WTC11 (cell line): Measurements from ENCODE around the gene PEAK1. TPM values are rescaled to one million over a fixed set of nuclear protein-coding genes. Genes with fewer than 3 reads are reported as not detected.

ENCODE experiments used
- ATAC-seq: fragments of 200-7000 bp; cut with Tn5 transposase; 2 replicates; pipeline ENCODE4 v1.10.0; 2021; ENCODE audit warnings: mild to moderate bottlenecking, moderate library complexity
- CTCF ChIA-PET: fragments of 300-600 bp; sonication (Branson Sonifier 250); formaldehyde crosslinking; loops from one replicate; lab custom pipeline; 2021; ENCODE audit warnings: antibody characterized with exemption; lab: Charles Lee
- POLR2A ChIA-PET: fragments of 350-600 bp; sonication (Branson Sonifier 250); formaldehyde crosslinking; loops from one replicate; lab custom pipeline; 2021; ENCODE audit warnings: antibody characterized with exemption; lab: Charles Lee
- DNase-seq: peaks from one replicate; pipeline ENCODE4 v3.0.0; 2021; ENCODE audit warnings: low spot score
- H3K27ac Mint-ChIP-seq: 2 replicates; pipeline ENCODE4 v1.8.0; 2021; ENCODE audit warnings: mixed read lengths
- H3K27me3 Mint-ChIP-seq: 2 replicates; pipeline ENCODE4 v1.8.0; 2021; ENCODE audit warnings: low read depth, mild to moderate bottlenecking, moderate library complexity, mixed read lengths
- H3K36me3 Mint-ChIP-seq: 2 replicates; pipeline ENCODE4 v1.8.0; 2021; ENCODE audit warnings: mixed read lengths
- H3K4me1 Mint-ChIP-seq: 2 replicates; pipeline ENCODE4 v1.8.0; 2022; ENCODE audit warnings: mixed read lengths
- H3K4me3 Mint-ChIP-seq: 2 replicates; pipeline ENCODE4 v1.8.0; 2021; ENCODE audit warnings: mild to moderate bottlenecking, moderate library complexity, mixed read lengths
- H3K9me3 Mint-ChIP-seq: 2 replicates; pipeline ENCODE4 v1.8.0; 2021; ENCODE audit warnings: mixed read lengths
- ATF1 ChIP-seq: sonication (generic); formaldehyde crosslinking; IDR thresholded peaks from 2 replicates; pipeline ENCODE4 v1.8.1; 2023; ENCODE audit warnings: mild to moderate bottlenecking, moderate library complexity, missing genetic modification reagents
- OVOL2 ChIP-seq: fragments of 250-450 bp; sonication (Bioruptor Pico); IDR thresholded peaks from 2 replicates; pipeline ENCODE4 v1.9.0; 2021; ENCODE audit warnings: mild to moderate bottlenecking, borderline replicate concordance
- ZNF138 ChIP-seq: sonication (generic); formaldehyde crosslinking; conservative IDR thresholded peaks from 2 replicates; pipeline ENCODE4 v1.8.1; 2022; ENCODE audit warnings: mild to moderate bottlenecking, moderate library complexity, missing genetic modification reagents
- ZNF263 ChIP-seq: sonication (generic); formaldehyde crosslinking; IDR thresholded peaks from 2 replicates; pipeline ENCODE4 v1.8.1; 2022; ENCODE audit warnings: low read depth, mild to moderate bottlenecking, moderate library complexity, missing genetic modification reagents
- ZNF423 ChIP-seq: fragments of 250-450 bp; sonication (Bioruptor Pico); IDR thresholded peaks from 2 replicates; pipeline ENCODE4 v2.1.2; 2022; ENCODE audit warnings: mild to moderate bottlenecking, moderate library complexity
- total RNA-seq: library from RNA; stranded (reverse); gene quantifications from 3 replicates; pipeline ENCODE4 v1.2.3, GENCODE V29; 2021
- TF ChIP-seq, protein P1 (sequence below): fragments of 250-450 bp; sonication (Bioruptor Pico); IDR thresholded peaks from 2 replicates; pipeline ENCODE4 v1.9.0; 2021; ENCODE audit warnings: mild to moderate bottlenecking, borderline replicate concordance
- TF ChIP-seq, protein P2 (sequence below): fragments of 250-450 bp; sonication (Bioruptor Pico); IDR thresholded peaks from 2 replicates; pipeline ENCODE4 v2.1.2; 2022; ENCODE audit warnings: mild to moderate bottlenecking, moderate library complexity
- TF ChIP-seq, protein P3 (sequence below): sonication (generic); formaldehyde crosslinking; IDR thresholded peaks from 2 replicates; pipeline ENCODE4 v1.8.1; 2022; ENCODE audit warnings: low read depth, mild to moderate bottlenecking, moderate library complexity, missing genetic modification reagents, borderline replicate concordance
- TF ChIP-seq, protein P4 (sequence below): fragments of 200-600 bp; IDR thresholded peaks from 2 replicates; pipeline ENCODE4 v1.8.0; 2022; ENCODE audit warnings: antibody characterized with exemption
- TF ChIP-seq, protein P5 (sequence below): sonication (generic); formaldehyde crosslinking; IDR thresholded peaks from 2 replicates; pipeline ENCODE4 v1.8.1; 2023; ENCODE audit warnings: mild to moderate bottlenecking, moderate library complexity, missing genetic modification reagents
- TF ChIP-seq, protein P6 (sequence below): sonication (generic); formaldehyde crosslinking; IDR thresholded peaks from 2 replicates; pipeline ENCODE4 v1.8.1; 2023; ENCODE audit warnings: mild to moderate bottlenecking, missing genetic modification reagents, moderate library complexity
- TF ChIP-seq, protein P7 (sequence below): sonication (generic); formaldehyde crosslinking; IDR thresholded peaks from 2 replicates; pipeline ENCODE4 v1.8.1; 2022; ENCODE audit warnings: mild to moderate bottlenecking, moderate library complexity, missing genetic modification reagents

The PEAK1 gene
- total RNA-seq, 1 experiment from 2014 or later = 49.0 TPM

DNA sequence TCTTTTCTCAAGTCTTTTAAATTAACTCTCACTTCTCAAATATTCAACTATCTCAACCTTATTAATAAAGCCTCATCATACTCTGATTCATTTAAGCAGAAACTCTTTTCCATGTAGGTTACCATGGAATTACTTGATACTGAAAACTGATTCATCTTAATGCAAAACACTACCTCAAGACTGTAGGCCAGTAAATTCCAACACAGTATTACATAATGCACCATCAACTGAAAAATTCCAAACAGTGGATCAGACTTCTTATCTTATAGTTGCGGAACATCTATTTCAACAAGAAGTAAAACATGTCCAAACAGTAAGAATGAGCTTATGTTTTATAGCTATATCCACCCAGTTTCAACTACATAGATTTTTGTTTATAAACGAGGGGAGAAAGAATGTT, 124.5 kb downstream of the PEAK1 start (continued):
- TF ChIP-seq, protein P1, sequence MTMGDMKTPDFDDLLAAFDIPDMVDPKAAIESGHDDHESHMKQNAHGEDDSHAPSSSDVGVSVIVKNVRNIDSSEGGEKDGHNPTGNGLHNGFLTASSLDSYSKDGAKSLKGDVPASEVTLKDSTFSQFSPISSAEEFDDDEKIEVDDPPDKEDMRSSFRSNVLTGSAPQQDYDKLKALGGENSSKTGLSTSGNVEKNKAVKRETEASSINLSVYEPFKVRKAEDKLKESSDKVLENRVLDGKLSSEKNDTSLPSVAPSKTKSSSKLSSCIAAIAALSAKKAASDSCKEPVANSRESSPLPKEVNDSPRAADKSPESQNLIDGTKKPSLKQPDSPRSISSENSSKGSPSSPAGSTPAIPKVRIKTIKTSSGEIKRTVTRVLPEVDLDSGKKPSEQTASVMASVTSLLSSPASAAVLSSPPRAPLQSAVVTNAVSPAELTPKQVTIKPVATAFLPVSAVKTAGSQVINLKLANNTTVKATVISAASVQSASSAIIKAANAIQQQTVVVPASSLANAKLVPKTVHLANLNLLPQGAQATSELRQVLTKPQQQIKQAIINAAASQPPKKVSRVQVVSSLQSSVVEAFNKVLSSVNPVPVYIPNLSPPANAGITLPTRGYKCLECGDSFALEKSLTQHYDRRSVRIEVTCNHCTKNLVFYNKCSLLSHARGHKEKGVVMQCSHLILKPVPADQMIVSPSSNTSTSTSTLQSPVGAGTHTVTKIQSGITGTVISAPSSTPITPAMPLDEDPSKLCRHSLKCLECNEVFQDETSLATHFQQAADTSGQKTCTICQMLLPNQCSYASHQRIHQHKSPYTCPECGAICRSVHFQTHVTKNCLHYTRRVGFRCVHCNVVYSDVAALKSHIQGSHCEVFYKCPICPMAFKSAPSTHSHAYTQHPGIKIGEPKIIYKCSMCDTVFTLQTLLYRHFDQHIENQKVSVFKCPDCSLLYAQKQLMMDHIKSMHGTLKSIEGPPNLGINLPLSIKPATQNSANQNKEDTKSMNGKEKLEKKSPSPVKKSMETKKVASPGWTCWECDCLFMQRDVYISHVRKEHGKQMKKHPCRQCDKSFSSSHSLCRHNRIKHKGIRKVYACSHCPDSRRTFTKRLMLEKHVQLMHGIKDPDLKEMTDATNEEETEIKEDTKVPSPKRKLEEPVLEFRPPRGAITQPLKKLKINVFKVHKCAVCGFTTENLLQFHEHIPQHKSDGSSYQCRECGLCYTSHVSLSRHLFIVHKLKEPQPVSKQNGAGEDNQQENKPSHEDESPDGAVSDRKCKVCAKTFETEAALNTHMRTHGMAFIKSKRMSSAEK (CRISPR knock-in tag) = no peak
- TF ChIP-seq, protein P2, sequence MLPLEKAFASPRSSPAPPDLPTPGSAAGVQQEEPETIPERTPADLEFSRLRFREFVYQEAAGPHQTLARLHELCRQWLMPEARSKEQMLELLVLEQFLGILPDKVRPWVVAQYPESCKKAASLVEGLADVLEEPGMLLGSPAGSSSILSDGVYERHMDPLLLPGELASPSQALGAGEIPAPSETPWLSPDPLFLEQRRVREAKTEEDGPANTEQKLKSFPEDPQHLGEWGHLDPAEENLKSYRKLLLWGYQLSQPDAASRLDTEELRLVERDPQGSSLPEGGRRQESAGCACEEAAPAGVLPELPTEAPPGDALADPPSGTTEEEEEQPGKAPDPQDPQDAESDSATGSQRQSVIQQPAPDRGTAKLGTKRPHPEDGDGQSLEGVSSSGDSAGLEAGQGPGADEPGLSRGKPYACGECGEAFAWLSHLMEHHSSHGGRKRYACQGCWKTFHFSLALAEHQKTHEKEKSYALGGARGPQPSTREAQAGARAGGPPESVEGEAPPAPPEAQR (CRISPR knock-in tag) = no peak

DNA sequence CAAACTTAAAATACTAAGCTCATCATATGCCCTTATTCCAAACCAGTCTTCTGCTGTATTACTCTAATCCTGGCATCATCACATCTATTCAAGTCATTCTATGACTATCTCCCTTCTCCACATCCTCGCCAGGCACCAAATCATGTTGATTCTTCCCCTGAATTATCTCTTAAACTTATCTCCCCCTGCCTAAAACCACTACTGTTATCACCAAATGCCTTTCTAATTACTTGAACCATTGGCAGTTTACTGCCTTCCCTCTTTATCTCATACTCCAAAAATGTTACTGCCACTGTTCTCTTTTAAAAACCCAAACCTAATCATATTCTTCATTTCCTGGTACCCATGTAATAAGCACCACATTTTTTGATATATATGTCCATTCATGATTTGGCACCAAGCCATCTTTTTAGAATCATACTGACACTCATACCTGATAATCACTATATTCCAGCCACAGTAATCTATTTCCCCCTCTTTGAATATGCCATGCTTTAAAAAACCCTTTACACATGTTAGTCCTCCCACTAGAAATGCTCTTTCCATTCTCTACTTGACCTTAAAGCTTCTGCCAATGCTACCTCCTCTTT, 126.8 kb downstream of the PEAK1 start:
- no peaks in the 10 kb centered on the region for H3K36me3 Mint-ChIP-seq
- no peak overlapping the region for H3K27ac Mint-ChIP-seq
- no peaks in the 10 kb centered on the region for H3K27me3 Mint-ChIP-seq
- DNase-seq = no peak
- TF ChIP-seq, protein P3, sequence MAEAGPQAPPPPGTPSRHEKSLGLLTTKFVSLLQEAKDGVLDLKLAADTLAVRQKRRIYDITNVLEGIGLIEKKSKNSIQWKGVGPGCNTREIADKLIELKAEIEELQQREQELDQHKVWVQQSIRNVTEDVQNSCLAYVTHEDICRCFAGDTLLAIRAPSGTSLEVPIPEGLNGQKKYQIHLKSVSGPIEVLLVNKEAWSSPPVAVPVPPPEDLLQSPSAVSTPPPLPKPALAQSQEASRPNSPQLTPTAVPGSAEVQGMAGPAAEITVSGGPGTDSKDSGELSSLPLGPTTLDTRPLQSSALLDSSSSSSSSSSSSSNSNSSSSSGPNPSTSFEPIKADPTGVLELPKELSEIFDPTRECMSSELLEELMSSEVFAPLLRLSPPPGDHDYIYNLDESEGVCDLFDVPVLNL = no peak
- TF ChIP-seq, protein P4, sequence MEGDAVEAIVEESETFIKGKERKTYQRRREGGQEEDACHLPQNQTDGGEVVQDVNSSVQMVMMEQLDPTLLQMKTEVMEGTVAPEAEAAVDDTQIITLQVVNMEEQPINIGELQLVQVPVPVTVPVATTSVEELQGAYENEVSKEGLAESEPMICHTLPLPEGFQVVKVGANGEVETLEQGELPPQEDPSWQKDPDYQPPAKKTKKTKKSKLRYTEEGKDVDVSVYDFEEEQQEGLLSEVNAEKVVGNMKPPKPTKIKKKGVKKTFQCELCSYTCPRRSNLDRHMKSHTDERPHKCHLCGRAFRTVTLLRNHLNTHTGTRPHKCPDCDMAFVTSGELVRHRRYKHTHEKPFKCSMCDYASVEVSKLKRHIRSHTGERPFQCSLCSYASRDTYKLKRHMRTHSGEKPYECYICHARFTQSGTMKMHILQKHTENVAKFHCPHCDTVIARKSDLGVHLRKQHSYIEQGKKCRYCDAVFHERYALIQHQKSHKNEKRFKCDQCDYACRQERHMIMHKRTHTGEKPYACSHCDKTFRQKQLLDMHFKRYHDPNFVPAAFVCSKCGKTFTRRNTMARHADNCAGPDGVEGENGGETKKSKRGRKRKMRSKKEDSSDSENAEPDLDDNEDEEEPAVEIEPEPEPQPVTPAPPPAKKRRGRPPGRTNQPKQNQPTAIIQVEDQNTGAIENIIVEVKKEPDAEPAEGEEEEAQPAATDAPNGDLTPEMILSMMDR = no peak
- TF ChIP-seq OVOL2 (CRISPR knock-in tag) (no peak), ZNF423 (no peak), ZNF263 (CRISPR knock-in tag) (no peak)
- TF ChIP-seq, protein P5, sequence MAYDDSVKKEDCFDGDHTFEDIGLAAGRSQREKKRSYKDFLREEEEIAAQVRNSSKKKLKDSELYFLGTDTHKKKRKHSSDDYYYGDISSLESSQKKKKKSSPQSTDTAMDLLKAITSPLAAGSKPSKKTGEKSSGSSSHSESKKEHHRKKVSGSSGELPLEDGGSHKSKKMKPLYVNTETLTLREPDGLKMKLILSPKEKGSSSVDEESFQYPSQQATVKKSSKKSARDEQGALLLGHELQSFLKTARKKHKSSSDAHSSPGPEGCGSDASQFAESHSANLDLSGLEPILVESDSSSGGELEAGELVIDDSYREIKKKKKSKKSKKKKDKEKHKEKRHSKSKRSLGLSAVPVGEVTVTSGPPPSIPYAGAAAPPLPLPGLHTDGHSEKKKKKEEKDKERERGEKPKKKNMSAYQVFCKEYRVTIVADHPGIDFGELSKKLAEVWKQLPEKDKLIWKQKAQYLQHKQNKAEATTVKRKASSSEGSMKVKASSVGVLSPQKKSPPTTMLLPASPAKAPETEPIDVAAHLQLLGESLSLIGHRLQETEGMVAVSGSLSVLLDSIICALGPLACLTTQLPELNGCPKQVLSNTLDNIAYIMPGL (CRISPR knock-in tag) = no peak
- TF ChIP-seq, protein P6, sequence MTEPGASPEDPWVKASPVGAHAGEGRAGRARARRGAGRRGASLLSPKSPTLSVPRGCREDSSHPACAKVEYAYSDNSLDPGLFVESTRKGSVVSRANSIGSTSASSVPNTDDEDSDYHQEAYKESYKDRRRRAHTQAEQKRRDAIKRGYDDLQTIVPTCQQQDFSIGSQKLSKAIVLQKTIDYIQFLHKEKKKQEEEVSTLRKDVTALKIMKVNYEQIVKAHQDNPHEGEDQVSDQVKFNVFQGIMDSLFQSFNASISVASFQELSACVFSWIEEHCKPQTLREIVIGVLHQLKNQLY (CRISPR knock-in tag) = no peak
- no peaks in the 10 kb centered on the region for H3K9me3 Mint-ChIP-seq
- ATAC-seq = no peak
- ChIA-PET CTCF (no interaction called here), POLR2A (no interaction called here)
- H3K4me1 Mint-ChIP-seq = no peaks in the 10 kb centered on the region
- no peak overlapping the region for H3K4me3 Mint-ChIP-seq

DNA sequence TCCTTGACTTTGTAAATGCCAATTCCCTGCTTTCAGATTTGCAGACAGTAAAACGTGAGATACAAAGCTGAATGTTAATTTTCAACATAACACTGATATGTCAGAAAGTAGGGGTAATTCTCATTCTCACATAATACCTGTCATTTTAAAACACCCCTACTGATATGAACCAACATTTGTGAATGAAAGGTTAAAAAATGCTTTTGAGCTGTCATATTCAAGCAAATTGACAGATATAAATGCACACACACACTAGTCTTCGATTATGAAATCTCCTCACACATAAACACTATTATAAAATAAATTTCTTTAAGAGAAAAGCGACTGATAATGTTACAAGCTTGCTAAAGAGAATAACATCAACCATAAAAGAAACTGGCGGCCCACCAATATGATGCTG, 128.8 kb downstream of the PEAK1 start:
- ChIA-PET CTCF (no interaction called here), POLR2A (no interaction called here)
- no peak for TF ChIP-seq ATF1 (CRISPR knock-in tag)
- no peak for TF ChIP-seq ZNF138 (CRISPR knock-in tag)
- TF ChIP-seq, protein P7, sequence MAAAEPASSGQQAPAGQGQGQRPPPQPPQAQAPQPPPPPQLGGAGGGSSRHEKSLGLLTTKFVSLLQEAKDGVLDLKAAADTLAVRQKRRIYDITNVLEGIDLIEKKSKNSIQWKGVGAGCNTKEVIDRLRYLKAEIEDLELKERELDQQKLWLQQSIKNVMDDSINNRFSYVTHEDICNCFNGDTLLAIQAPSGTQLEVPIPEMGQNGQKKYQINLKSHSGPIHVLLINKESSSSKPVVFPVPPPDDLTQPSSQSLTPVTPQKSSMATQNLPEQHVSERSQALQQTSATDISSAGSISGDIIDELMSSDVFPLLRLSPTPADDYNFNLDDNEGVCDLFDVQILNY (CRISPR knock-in tag) = no peak
- H3K27ac Mint-ChIP-seq = no peak overlapping the region
- no peak overlapping the region for H3K4me3 Mint-ChIP-seq
- no peaks in the 10 kb centered on the region for H3K36me3 Mint-ChIP-seq
- ATAC-seq (no peak), DNase-seq (no peak)
- no peaks in the 10 kb centered on the region for H3K9me3 Mint-ChIP-seq
- no peaks in the 10 kb centered on the region for H3K4me1 Mint-ChIP-seq
- H3K27me3 Mint-ChIP-seq = no peaks in the 10 kb centered on the region
